Measurements from ENCODE around the gene WASHC2A.
"Not testable (repeated sequence)": the region's sequence is repeated elsewhere in the genome, so short reads cannot be mapped to it uniquely, and the experiment has no call there.

Gene WASHC2A

DNA sequence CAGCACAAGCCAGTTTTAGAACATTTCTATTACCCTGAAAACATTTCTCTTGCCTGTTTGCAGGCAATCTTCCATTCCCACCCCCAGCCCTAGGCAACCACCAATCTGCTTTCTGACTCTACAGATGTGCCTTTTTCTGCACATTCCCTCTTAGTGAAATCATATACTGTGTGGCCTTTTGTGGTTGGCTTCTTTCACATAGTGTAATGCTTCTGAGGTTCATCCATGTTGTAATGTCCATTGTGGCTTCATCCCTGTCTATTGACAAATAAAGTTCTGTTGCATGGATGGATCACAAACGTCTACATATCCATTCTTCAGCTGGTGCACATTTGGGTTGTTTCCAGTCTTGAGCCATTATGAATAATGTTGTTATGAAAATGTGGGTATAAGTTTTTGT, 77.8 kb downstream of the WASHC2A start:
- not testable (repeated sequence) for H3K4me3 ChIP-seq (ENCODE audit: low read length)

DNA sequence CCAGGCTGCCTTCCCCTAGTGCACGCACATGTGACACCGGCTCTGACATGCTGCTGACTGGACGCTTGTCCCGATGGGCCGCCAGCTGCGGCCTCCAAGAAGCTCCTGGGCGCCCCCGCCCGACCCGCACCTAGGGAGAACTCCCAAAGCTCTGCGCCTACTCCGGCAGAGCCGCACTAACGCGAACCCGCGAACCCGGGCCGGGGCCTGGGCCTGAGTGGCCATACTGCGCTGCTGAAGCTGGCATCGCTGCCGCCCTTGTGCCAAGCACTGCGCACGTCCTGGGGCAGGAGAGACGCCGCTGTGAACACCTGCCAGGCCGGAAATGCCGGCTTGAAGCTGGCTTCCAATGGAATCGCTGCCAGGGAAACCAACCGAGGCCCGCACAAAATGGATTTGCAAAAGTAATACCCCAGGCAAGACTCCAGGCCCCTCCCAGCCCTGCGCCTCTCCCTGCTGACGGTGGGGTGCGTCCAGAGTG, 85.1 kb downstream of the WASHC2A start:
- no peak for TF ChIP-seq ZNF274 (IDR thresholded peaks at IDR 0.05; ENCODE audit: low read depth, low read length)
- H3K4me3 ChIP-seq (ENCODE audit: low read length): no peak overlapping the region

- not testable (repeated sequence) for H3K4me3 ChIP-seq (ENCODE audit: low read length)
These were observed 90.1 kb downstream of the WASHC2A start for GRCh38 chr10:50157868-50158267.

- not testable (repeated sequence) for H3K4me3 ChIP-seq (ENCODE audit: low read length)
These were observed 92.1 kb downstream of the WASHC2A start for GRCh38 chr10:50159856-50160255.

GRCh38 chr10:50165038-50165437, 97.3 kb downstream of the WASHC2A start:
- H3K4me3 ChIP-seq (ENCODE audit: low read length): not testable (repeated sequence)

DNA sequence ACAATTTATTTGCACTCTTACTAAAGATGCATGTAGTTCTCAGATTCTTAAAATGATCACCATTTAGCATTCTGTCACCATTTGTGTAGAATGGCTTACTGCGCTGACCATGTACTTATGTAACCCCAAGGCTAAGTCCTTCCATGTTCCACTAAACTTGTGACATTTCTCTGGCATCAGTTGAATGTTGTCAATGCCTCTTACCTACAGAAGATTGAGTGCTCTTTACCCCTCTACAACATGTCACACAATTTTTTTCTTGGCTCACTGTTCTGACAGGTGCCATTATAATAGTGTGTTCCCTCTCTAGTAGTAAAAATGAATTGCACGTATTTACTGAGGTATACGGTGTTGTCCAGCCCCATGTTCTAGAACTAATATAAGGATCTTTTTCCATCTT, 100.1 kb downstream of the WASHC2A start:
- H3K4me3 ChIP-seq (ENCODE audit: low read length): not testable (repeated sequence)

DNA sequence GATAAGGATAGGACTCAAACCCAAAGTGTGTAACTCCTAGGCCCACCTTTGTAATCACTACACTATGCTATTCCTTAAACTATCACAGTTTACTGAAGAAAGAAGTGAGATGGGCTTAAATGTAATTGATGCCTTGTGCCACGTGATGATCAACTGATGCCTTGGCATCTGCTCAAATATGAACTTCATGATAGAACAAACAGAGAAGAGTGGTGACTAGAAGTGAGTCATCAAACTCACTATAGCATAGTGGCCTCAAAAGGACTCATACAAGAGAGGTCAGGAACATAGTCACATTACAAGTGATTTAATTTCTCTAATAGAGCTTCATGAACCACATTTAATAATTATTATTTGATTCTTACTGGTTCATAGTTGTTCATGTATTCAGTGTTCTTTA, 101.8 kb downstream of the WASHC2A start:
- not testable (repeated sequence) for H3K4me3 ChIP-seq (ENCODE audit: low read length)

GRCh38 chr10:50174788-50175525, 107.2 kb downstream of the WASHC2A start:
- H3K4me3 ChIP-seq (ENCODE audit: low read length): not testable (repeated sequence)

Data from GM08714 (cell line).